ENCODE measurements around the gene PDXDC1.
"Not testable (repeated sequence)": the region's sequence is repeated elsewhere in the genome, so short reads cannot be mapped to it uniquely, and the experiment has no call there.

- TF ChIP-seq, protein P1, sequence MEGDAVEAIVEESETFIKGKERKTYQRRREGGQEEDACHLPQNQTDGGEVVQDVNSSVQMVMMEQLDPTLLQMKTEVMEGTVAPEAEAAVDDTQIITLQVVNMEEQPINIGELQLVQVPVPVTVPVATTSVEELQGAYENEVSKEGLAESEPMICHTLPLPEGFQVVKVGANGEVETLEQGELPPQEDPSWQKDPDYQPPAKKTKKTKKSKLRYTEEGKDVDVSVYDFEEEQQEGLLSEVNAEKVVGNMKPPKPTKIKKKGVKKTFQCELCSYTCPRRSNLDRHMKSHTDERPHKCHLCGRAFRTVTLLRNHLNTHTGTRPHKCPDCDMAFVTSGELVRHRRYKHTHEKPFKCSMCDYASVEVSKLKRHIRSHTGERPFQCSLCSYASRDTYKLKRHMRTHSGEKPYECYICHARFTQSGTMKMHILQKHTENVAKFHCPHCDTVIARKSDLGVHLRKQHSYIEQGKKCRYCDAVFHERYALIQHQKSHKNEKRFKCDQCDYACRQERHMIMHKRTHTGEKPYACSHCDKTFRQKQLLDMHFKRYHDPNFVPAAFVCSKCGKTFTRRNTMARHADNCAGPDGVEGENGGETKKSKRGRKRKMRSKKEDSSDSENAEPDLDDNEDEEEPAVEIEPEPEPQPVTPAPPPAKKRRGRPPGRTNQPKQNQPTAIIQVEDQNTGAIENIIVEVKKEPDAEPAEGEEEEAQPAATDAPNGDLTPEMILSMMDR (IDR thresholded peaks at IDR 0.05) = not testable (repeated sequence)
- not testable (repeated sequence) for TF ChIP-seq POLR2A (IDR thresholded peaks at IDR 0.05)
Observed at GRCh38 chr16:15159671-15160070, 184.8 kb downstream of the PDXDC1 start.

Data from heart left ventricle (tissue), 13 donors.